ENCODE measurements around the gene HLA-DQA1. TPM values are rescaled to one million over a fixed set of nuclear protein-coding genes. Genes with fewer than 3 reads are reported as not detected.
"Not testable (repeated sequence)": the region's sequence is repeated elsewhere in the genome, so short reads cannot be mapped to it uniquely, and the experiment has no call there.

The HLA-DQA1 gene
- 5.4 TPM for total RNA-seq
- long read RNA-seq: 0 reads

GRCh38 chr6:32637219-32637880, at the start of gene HLA-DQA1:
HLA-DQA1 (plus strand) TSS chr6:32637406; CDS start chr6:32637459, 53 bp downstream.
- H3K36me3 ChIP-seq: no peaks in the 10 kb centered on the region
- H3K9me3 ChIP-seq (replicated peaks): no peaks in the 10 kb centered on the region
- H3K27me3 ChIP-seq (ENCODE audit: low read depth): peaks cover 15% of the 10 kb centered on the region
- H3K4me1 ChIP-seq: no peaks in the 10 kb centered on the region
- TF ChIP-seq CTCF (IDR thresholded peaks at IDR 0.05; ENCODE audit: borderline replicate concordance): no peak
- no peak within 1 kb of the TSS for H3K27ac ChIP-seq (replicated peaks)
- intact Hi-C loops (cut with micrococcal nuclease): no loop called here
- no peak within 1 kb of the TSS for H3K4me3 ChIP-seq
- no peak for DNase-seq

GRCh38 chr6:32588156-32588555, 49.0 kb upstream of the HLA-DQA1 start:
- intact Hi-C loops (cut with micrococcal nuclease): no loop called here
- H3K4me1 ChIP-seq: no peaks in the 10 kb centered on the region
- H3K36me3 ChIP-seq: no peaks in the 10 kb centered on the region
- DNase-seq: no peak
- TF ChIP-seq CTCF (IDR thresholded peaks at IDR 0.05; ENCODE audit: borderline replicate concordance): no peak
- H3K9me3 ChIP-seq (replicated peaks): no peaks in the 10 kb centered on the region
- no peak overlapping the region for H3K27ac ChIP-seq (replicated peaks)
- no peaks in the 10 kb centered on the region for H3K27me3 ChIP-seq (ENCODE audit: low read depth)
- H3K4me3 ChIP-seq: no peak overlapping the region

GRCh38 chr6:32589596-32590449, 47.4 kb upstream of the HLA-DQA1 start, which contains the start of gene HLA-DRB1:
HLA-DRB1 (minus strand) TSS chr6:32589848; CDS start chr6:32589742, 106 bp downstream.
- Histone ChIP-seq H3K36me3 (no peaks in the 10 kb centered on the region), H3K4me3 (no peak within 1 kb of the TSS), H3K4me1 (no peaks in the 10 kb centered on the region), H3K27me3 (ENCODE audit: low read depth) (no peaks in the 10 kb centered on the region), H3K9me3 (replicated peaks) (no peaks in the 10 kb centered on the region), H3K27ac (replicated peaks) (no peak within 1 kb of the TSS)
- intact Hi-C loops (cut with micrococcal nuclease): no loop called here
- no peak for DNase-seq
- TF ChIP-seq CTCF (IDR thresholded peaks at IDR 0.05; ENCODE audit: borderline replicate concordance): no peak

GRCh38 chr6:32590713-32591112, 46.5 kb upstream of the HLA-DQA1 start:
- H3K9me3 ChIP-seq (replicated peaks); DNase-seq; H3K4me1 ChIP-seq; H3K36me3 ChIP-seq; H3K4me3 ChIP-seq; H3K27me3 ChIP-seq (ENCODE audit: low read depth); intact Hi-C loops (cut with micrococcal nuclease); H3K27ac ChIP-seq (replicated peaks): not testable (repeated sequence)

- Histone ChIP-seq H3K27me3 (ENCODE audit: low read depth) (no peaks in the 10 kb centered on the region), H3K4me3 (no peak overlapping the region), H3K9me3 (replicated peaks) (no peaks in the 10 kb centered on the region), H3K36me3 (no peaks in the 10 kb centered on the region), H3K27ac (replicated peaks) (no peak overlapping the region), H3K4me1 (no peaks in the 10 kb centered on the region)
- DNase-seq: no peak
- intact Hi-C loops (cut with micrococcal nuclease): no loop called here
- no peak for TF ChIP-seq CTCF (IDR thresholded peaks at IDR 0.05; ENCODE audit: borderline replicate concordance)
Measured at GRCh38 chr6:32597024-32597423, 40.2 kb upstream of the HLA-DQA1 start.

GRCh38 chr6:32602383-32602782, 34.8 kb upstream of the HLA-DQA1 start:
- intact Hi-C loops (cut with micrococcal nuclease): no loop called here
- Histone ChIP-seq H3K36me3 (no peaks in the 10 kb centered on the region), H3K27ac (replicated peaks) (no peak overlapping the region)

More at GRCh38 chr6:32602383-32602782, 34.8 kb upstream of the HLA-DQA1 start:
- TF ChIP-seq CTCF (IDR thresholded peaks at IDR 0.05; ENCODE audit: borderline replicate concordance): no peak
- DNase-seq: no peak
- Histone ChIP-seq H3K9me3 (replicated peaks) (no peaks in the 10 kb centered on the region), H3K4me1 (no peaks in the 10 kb centered on the region), H3K4me3 (no peak overlapping the region), H3K27me3 (ENCODE audit: low read depth) (no peaks in the 10 kb centered on the region)
